B cell (primary cell): ENCODE measurements around the gene MOK. TPM values are rescaled to one million over a fixed set of nuclear protein-coding genes. Genes with fewer than 3 reads are reported as not detected.

Experiments
- ATAC-seq: fragments of 200-7000 bp; cut with Tn5 transposase; one replicate; pipeline ENCODE4 v1.10.0; 2021; ENCODE audit warnings: low read depth, mild to moderate bottlenecking, moderate number of reproducible peaks, moderate library complexity
- CTCF ChIA-PET: fragments of 350-600 bp; sonication (Branson Sonifier 250); formaldehyde crosslinking; loops from one replicate; lab custom pipeline; 2021; ENCODE audit warnings: antibody characterized with exemption, inconsistent platforms; lab: Charles Lee
- POLR2A ChIA-PET: fragments of 350-600 bp; sonication (Branson Sonifier 250); formaldehyde crosslinking; loops from one replicate; lab custom pipeline; 2021; ENCODE audit warnings: antibody characterized with exemption; lab: Charles Lee
- DNase-seq: peaks from one replicate; pipeline ENCODE4 v3.0.0; 2013
- H2AFZ ChIP-seq: 2 replicates; pipeline ENCODE4 v1.6.1; 2012; ENCODE audit warnings: mild to moderate bottlenecking, low read depth, low read length; ENCODE audit not compliant: insufficient read depth, poor library complexity, severe bottlenecking
- H3K27ac ChIP-seq, 2 donors: 1 replicate in 1 of 2; 2 replicates in 1 of 2; pipeline ENCODE4 v1.5.1; 2012 to 2013; ENCODE audit warnings: low read length in 2 of 2, mild to moderate bottlenecking in 2 of 2, moderate library complexity in 1 of 2
- H3K27me3 ChIP-seq, 4 experiments: fragments of 200-600 bp in 1 of 4; sonication (generic) in 1 of 4; replicated peaks in 1 of 4; 1 replicate in 2 of 4; 2 replicates in 2 of 4; pipeline versions ENCODE4 v1.6.1 to v1.7.0; 2013 to 2016; ENCODE audit warnings: low read length in 3 of 4, mild to moderate bottlenecking in 2 of 4, mixed read lengths in 1 of 4, moderate library complexity in 1 of 4; ENCODE audit not compliant: insufficient read depth in 4 of 4, control insufficient read depth in 3 of 4; ENCODE audit errors: control extremely low read depth in 1 of 4
- H3K36me3 ChIP-seq, 2 experiments: replicated peaks in 1 of 2; 1 replicate in 1 of 2; 2 replicates in 1 of 2; pipeline versions ENCODE4 v1.6.1 to v1.7.1; 2013; ENCODE audit warnings: low read length in 1 of 2; ENCODE audit not compliant: insufficient read depth in 2 of 2, control insufficient read depth in 1 of 2; ENCODE audit errors: control extremely low read depth in 1 of 2, extremely low read depth in 1 of 2
- H3K4me1 ChIP-seq, 2 donors: fragments of 200-600 bp in 1 of 2; sonication (generic) in 1 of 2; 1 replicate in 1 of 2; 2 replicates in 1 of 2; pipeline versions ENCODE4 v1.5.1 to v1.6.1; 2013 to 2017; ENCODE audit warnings: low read length in 2 of 2; ENCODE audit not compliant: control insufficient read depth in 2 of 2, insufficient read depth in 2 of 2
- H3K4me2 ChIP-seq: replicated peaks from 2 replicates; pipeline ENCODE3; 2012; ENCODE audit warnings: mild to moderate bottlenecking, low read depth, low read length; ENCODE audit not compliant: poor library complexity, severe bottlenecking
- H3K4me3 ChIP-seq, 5 experiments: fragments of 200-600 bp in 1 of 5; sonication (generic) in 1 of 5; 1 replicate in 3 of 5; 2 replicates in 2 of 5; pipeline versions ENCODE4 v1.5.1 to v1.7.0; 2011 to 2016; ENCODE audit warnings: low read length in 4 of 5, mild to moderate bottlenecking in 4 of 5, low read depth in 2 of 5, control low read depth in 1 of 5, moderate library complexity in 1 of 5; ENCODE audit not compliant: insufficient read depth in 1 of 5; ENCODE audit errors: control extremely low read depth in 1 of 5, extremely low read depth in 1 of 5
- H3K79me2 ChIP-seq: fragments of 200-600 bp; sonication (generic); one replicate; pipeline ENCODE4 v1.6.0; 2016; ENCODE audit warnings: low read length; ENCODE audit not compliant: control insufficient read depth, insufficient read depth
- H3K9ac ChIP-seq: fragments of 200-600 bp; sonication (generic); 2 replicates; pipeline ENCODE4 v1.6.1; 2017; ENCODE audit warnings: mild to moderate bottlenecking, low read length, moderate library complexity
- H3K9me3 ChIP-seq, 3 donors: one replicate each; pipeline versions ENCODE4 v1.6.1 to v1.7.1; 2013; ENCODE audit warnings: low read length in 2 of 3; ENCODE audit not compliant: control insufficient read depth in 2 of 3, insufficient read depth in 1 of 3; ENCODE audit errors: control extremely low read depth in 1 of 3
- H4K20me1 ChIP-seq: 2 replicates; pipeline ENCODE4 v1.6.0; 2012; ENCODE audit warnings: mild to moderate bottlenecking, low read length; ENCODE audit not compliant: insufficient read depth, control insufficient read depth, poor library complexity, severe bottlenecking
- H3K27ac Mint-ChIP-seq: one replicate; pipeline ENCODE4 v1.8.0; 2021; ENCODE audit warnings: mixed read lengths
- H3K27me3 Mint-ChIP-seq: one replicate; pipeline ENCODE4 v1.8.0; 2021; ENCODE audit warnings: mixed read lengths
- H3K4me1 Mint-ChIP-seq: one replicate; pipeline ENCODE4 v1.8.0; 2021; ENCODE audit warnings: mixed read lengths
- H3K4me3 Mint-ChIP-seq: one replicate; pipeline ENCODE4 v1.8.0; 2021; ENCODE audit warnings: mixed read lengths
- H3K9me3 Mint-ChIP-seq: one replicate; pipeline ENCODE4 v1.8.0; 2022; ENCODE audit warnings: mixed read lengths; ENCODE audit not compliant: insufficient read depth
- EZH2 ChIP-seq: IDR thresholded peaks from 2 replicates; pipeline ENCODE4 v1.6.1; 2012; ENCODE audit warnings: borderline replicate concordance, low read depth, mild to moderate bottlenecking, moderate library complexity, low read length; ENCODE audit not compliant: insufficient read depth, poor library complexity, severe bottlenecking
- WGBS: methylation state at CpG from one replicate; pipeline ENCODE4 v1.1.5; 2013; ENCODE audit warnings: missing lambda C conversion rate; ENCODE audit not compliant: insufficient coverage; 5-methylcytosine and 5-hydroxymethylcytosine counted together
- intact Hi-C: fragments of 100-400 bp; cut with micrococcal nuclease; formaldehyde crosslinking; loops from one replicate; pipeline ENCODE4 v1.10.0; 2022
- polyA plus RNA-seq: library from polyadenylated mRNA; depleted of rRNA; stranded (reverse); fragments of >200 nt; gene quantifications from 2 replicates; pipeline ENCODE4 v1.2.3, GENCODE V29; 2012
- total RNA-seq, 2 donors: library from RNA; stranded (reverse); fragments of 120-200 nt in 1 of 2; gene quantifications; 1 replicate in 1 of 2; 2 replicates in 1 of 2; pipeline versions ENCODE4 v1.2.3 to v1.2.4, GENCODE V29; 2013 to 2022
- TF ChIP-seq, protein P1 (sequence below): fragments of 200-600 bp; IDR thresholded peaks from one replicate; pipeline ENCODE4 v1.8.0; 2022; ENCODE audit warnings: antibody characterized with exemption, mild to moderate bottlenecking

MOK gene
- total and polyA plus RNA-seq, 2 donors (not counting 1 experiment from before 2014, with no cell fraction given), result 1.2 to 3.0 TPM

DNA sequence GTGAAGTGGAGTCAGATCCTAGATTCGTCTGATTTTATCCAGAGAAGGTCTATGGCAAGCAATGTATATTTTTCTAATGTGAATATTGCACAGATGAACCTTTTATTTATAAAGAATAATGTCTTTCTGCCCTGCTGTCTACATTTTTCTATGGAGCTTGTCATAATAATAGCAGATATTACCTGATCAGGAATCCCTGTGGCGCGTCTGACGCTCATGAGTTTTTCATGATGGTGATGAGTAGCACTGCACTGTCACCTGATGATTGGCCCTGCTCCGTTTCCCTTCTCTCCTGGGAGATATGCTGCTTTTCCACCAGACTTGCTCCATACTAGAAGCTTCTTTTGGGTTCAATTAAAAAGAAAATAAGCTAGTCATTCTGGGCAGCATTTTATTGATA lies 37.3 kb upstream of the MOK start:
- Histone ChIP-seq H3K9me3 (no peaks in the 10 kb centered on the region), H3K4me3 (no peak overlapping the region), H3K4me1 (no peaks in the 10 kb centered on the region), H4K20me1 (no peaks in the 10 kb centered on the region), H3K27me3 (no peaks in the 10 kb centered on the region), H3K36me3 (peaks cover 14 to 60% of the 10 kb centered on the region in 2 experiments), H3K9ac (no peak overlapping the region), H2AFZ (no peak overlapping the region), H3K27ac (no peak overlapping the region), H3K79me2 (no peaks in the 10 kb centered on the region), H3K4me2 (no peak overlapping the region)
- ChIA-PET CTCF (no interaction called here), POLR2A (no interaction called here)
- no peak for TF ChIP-seq EZH2
- TF ChIP-seq, protein P1, sequence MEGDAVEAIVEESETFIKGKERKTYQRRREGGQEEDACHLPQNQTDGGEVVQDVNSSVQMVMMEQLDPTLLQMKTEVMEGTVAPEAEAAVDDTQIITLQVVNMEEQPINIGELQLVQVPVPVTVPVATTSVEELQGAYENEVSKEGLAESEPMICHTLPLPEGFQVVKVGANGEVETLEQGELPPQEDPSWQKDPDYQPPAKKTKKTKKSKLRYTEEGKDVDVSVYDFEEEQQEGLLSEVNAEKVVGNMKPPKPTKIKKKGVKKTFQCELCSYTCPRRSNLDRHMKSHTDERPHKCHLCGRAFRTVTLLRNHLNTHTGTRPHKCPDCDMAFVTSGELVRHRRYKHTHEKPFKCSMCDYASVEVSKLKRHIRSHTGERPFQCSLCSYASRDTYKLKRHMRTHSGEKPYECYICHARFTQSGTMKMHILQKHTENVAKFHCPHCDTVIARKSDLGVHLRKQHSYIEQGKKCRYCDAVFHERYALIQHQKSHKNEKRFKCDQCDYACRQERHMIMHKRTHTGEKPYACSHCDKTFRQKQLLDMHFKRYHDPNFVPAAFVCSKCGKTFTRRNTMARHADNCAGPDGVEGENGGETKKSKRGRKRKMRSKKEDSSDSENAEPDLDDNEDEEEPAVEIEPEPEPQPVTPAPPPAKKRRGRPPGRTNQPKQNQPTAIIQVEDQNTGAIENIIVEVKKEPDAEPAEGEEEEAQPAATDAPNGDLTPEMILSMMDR, result no peak
- ATAC-seq, result no peak
- no CpG with 5 or more reads among the region's 5 CpGs for WGBS
- Mint-ChIP-seq H3K4me1 (no peaks in the 10 kb centered on the region), H3K27ac (no peak overlapping the region), H3K27me3 (no peaks in the 10 kb centered on the region), H3K9me3 (no peaks in the 10 kb centered on the region), H3K4me3 (no peak overlapping the region)
- intact Hi-C loops, result no loop called here
- no peak for DNase-seq

DNA sequence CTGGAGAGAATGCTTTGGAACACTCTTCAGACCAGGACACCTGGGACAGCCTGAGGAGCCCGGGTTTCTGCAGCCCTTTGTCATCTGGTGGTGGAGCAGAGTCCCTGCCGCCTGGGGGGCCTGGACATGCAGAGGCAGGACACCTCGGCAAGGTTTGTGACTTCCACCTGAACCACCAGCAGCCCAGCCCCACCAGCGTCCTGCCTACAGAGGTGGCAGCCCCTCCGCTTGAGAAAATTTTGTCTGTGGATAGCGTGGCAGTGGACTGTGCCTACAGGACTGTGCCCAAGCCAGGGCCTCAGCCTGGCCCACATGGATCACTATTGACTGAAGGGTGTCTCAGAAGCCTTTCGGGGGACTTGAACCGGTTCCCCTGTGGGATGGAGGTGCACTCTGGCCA lies 36.6 kb upstream of the MOK start:
- Mint-ChIP-seq H3K27ac (no peak overlapping the region), H3K9me3 (no peaks in the 10 kb centered on the region), H3K4me1 (no peaks in the 10 kb centered on the region), H3K27me3 (no peaks in the 10 kb centered on the region), H3K4me3 (no peak overlapping the region)
- no peaks in the 10 kb centered on the region for H3K4me1 ChIP-seq
- ChIA-PET POLR2A (interaction anchor here (0.7 kb wide), 1 partner anchor 254 kb away, joined by 9 read pairs; no protein-coding TSS in a partner anchor), CTCF (no interaction called here)
- no peaks in the 10 kb centered on the region for H3K27me3 ChIP-seq
- TF ChIP-seq, protein P1, result no peak
- no peak for TF ChIP-seq EZH2
- H3K36me3 ChIP-seq, result peaks cover 14 to 54% of the 10 kb centered on the region in 2 experiments
- no peaks in the 10 kb centered on the region for H3K79me2 ChIP-seq
- intact Hi-C loops, result no loop called here
- no peak overlapping the region for H2AFZ ChIP-seq
- DNase-seq (no peak), ATAC-seq (no peak)
- no peak overlapping the region for H3K4me2 ChIP-seq
- no peak overlapping the region for H3K27ac ChIP-seq
- WGBS, result 97% methylated on average over 8 of the region's 8 CpGs
- no peak overlapping the region for H3K9ac ChIP-seq
- H3K9me3 ChIP-seq, result no peaks in the 10 kb centered on the region
- H3K4me3 ChIP-seq, result no peak overlapping the region
- no peaks in the 10 kb centered on the region for H4K20me1 ChIP-seq
